ENCODE measurements around the gene HRH2. TPM values are rescaled to one million over a fixed set of nuclear protein-coding genes. Genes with fewer than 3 reads are reported as not detected.

HRH2 gene
- total and polyA plus RNA-seq, 2 experiments from 2014 or later, result not detected

DNA sequence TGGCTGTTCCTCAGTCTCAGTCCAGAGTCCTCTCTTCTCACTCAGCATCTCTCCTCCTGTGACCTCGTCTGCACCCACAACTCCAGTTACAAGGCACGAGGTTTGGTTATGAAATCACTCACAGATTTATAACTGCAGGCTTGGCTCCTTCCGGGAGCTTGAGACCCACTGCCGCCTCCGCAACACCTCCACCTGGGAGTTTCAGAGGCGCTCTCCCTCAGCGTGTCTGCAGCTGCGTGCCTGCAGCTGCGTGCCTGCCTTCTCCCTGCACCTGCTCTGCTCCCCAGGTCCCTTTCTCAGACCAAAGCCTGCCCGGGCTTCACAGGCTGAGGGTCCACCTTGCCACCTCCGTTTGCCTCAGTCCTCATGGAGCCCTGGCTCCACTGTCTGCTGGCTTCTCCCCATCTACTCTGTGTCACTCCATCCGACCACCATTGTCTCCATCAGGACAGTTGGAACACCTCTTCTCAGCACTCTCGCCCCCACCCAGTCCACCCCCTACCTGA is 51.5 kb downstream of the HRH2 start:
- DNase-seq, result no peak
- Histone ChIP-seq H3K27ac (no peak overlapping the region), H3K9me2 (ENCODE audit: insufficient read depth) (no peaks in the 10 kb centered on the region), H3F3A (ENCODE audit: insufficient read depth) (no peaks in the 10 kb centered on the region), H3K36me3 (ENCODE audit: low read depth) (no peaks in the 10 kb centered on the region), H3K79me2 (ENCODE audit: insufficient read depth) (no peaks in the 10 kb centered on the region), H3K27me3 (replicated peaks; ENCODE audit: insufficient read depth) (no peaks in the 10 kb centered on the region), H2AFZ (no peak overlapping the region), H3K4me3 (no peak overlapping the region), H3K4me1 (ENCODE audit: insufficient read depth) (no peaks in the 10 kb centered on the region), H3K9ac (no peak overlapping the region), H3K4me2 (ENCODE audit: unreplicated experiment) (no peak overlapping the region), H3K9me3 (ENCODE audit: low read depth) (no peaks in the 10 kb centered on the region), H4K20me1 (ENCODE audit: insufficient read depth) (no peaks in the 10 kb centered on the region)
- TF ChIP-seq EZH2 (IDR thresholded peaks at IDR 0.05; ENCODE audit: insufficient read depth, poor library complexity, severe bottlenecking), result no peak
- TF ChIP-seq EZH2phosphoT487 (IDR thresholded peaks at IDR 0.05; ENCODE audit: insufficient read depth, low read depth), result no peak
- in situ Hi-C loops (cut with MboI), result no loop called here
- 33 to 36% methylated on average over 12 to 13 of the region's 13 CpGs for WGBS, 2 experiments (ENCODE audit: low coverage in 1 of 2, low lambda C conversion rate in 2 of 2, missing lambda C conversion rate in 2 of 2)

DNA sequence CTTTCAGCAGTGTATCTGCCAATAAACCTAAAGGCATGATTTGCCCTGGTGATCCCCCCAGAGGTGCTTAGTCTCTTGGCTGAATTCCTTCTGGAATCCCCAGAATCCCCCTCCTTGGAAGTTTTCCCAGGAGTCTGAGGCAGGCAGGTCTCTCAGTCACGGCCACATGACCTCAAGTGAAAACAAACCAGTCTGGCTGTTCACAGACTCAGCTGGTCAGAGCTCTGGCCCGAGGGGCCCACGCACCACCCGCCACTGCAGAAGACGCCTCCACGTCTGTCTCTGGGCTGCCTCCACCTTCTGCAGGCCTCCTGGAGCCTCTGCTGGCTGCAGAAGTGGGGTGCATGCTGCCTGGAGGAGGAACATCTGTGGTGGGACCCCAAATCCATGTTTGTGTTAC is 52.5 kb downstream of the HRH2 start:
- H3K36me3 ChIP-seq (ENCODE audit: low read depth), result no peaks in the 10 kb centered on the region
- no peak for DNase-seq
- in situ Hi-C loops (cut with MboI), result no loop called here
- no peak overlapping the region for H3K4me3 ChIP-seq
- H4K20me1 ChIP-seq (ENCODE audit: insufficient read depth), result no peaks in the 10 kb centered on the region
- no peaks in the 10 kb centered on the region for H3K9me3 ChIP-seq (ENCODE audit: low read depth)
- H3K79me2 ChIP-seq (ENCODE audit: insufficient read depth), result no peaks in the 10 kb centered on the region
- WGBS, 2 experiments (ENCODE audit: low coverage in 1 of 2, low lambda C conversion rate in 2 of 2, missing lambda C conversion rate in 2 of 2), result 27 to 36% methylated on average over 6 of the region's 6 CpGs
- no peaks in the 10 kb centered on the region for H3K9me2 ChIP-seq (ENCODE audit: insufficient read depth)
- no peaks in the 10 kb centered on the region for H3F3A ChIP-seq (ENCODE audit: insufficient read depth)
- no peak overlapping the region for H2AFZ ChIP-seq
- no peaks in the 10 kb centered on the region for H3K27me3 ChIP-seq (replicated peaks; ENCODE audit: insufficient read depth)
- H3K27ac ChIP-seq, result no peak overlapping the region
- TF ChIP-seq EZH2phosphoT487 (IDR thresholded peaks at IDR 0.05; ENCODE audit: insufficient read depth, low read depth), result no peak
- no peak for TF ChIP-seq EZH2 (IDR thresholded peaks at IDR 0.05; ENCODE audit: insufficient read depth, poor library complexity, severe bottlenecking)
- H3K9ac ChIP-seq, result no peak overlapping the region
- no peaks in the 10 kb centered on the region for H3K4me1 ChIP-seq (ENCODE audit: insufficient read depth)
- no peak overlapping the region for H3K4me2 ChIP-seq (ENCODE audit: unreplicated experiment)

DNA sequence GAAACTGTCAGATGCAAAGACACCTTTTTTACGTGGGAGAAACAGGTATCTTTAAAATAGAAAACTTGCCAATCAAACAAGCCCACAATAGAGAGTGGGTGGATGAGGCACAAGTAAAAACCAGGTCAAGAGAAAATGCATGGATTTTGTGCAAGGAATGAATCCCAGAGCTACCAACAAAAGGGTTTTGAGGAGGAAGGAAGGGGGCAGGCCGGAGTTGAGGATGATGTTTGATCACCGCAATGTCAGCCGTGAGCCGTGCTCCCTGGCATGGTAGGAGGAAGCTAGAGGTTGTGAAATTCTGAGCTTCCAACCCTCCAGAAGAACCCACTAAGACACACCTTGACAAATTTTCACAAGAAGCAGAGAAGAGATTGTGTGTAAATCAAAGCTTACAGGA is 53.2 kb downstream of the HRH2 start:
- H3K36me3 ChIP-seq (ENCODE audit: low read depth), result no peaks in the 10 kb centered on the region
- no peaks in the 10 kb centered on the region for H3F3A ChIP-seq (ENCODE audit: insufficient read depth)
- no peaks in the 10 kb centered on the region for H3K27me3 ChIP-seq (replicated peaks; ENCODE audit: insufficient read depth)
- in situ Hi-C loops (cut with MboI), result no loop called here
- no peak for DNase-seq
- no peaks in the 10 kb centered on the region for H4K20me1 ChIP-seq (ENCODE audit: insufficient read depth)
- H3K27ac ChIP-seq, result no peak overlapping the region
- H3K9ac ChIP-seq, result no peak overlapping the region
- H3K79me2 ChIP-seq (ENCODE audit: insufficient read depth), result no peaks in the 10 kb centered on the region
- no peaks in the 10 kb centered on the region for H3K4me1 ChIP-seq (ENCODE audit: insufficient read depth)
- no peak overlapping the region for H2AFZ ChIP-seq
- no peaks in the 10 kb centered on the region for H3K9me3 ChIP-seq (ENCODE audit: low read depth)
- H3K4me3 ChIP-seq, result no peak overlapping the region
- WGBS, 2 experiments (ENCODE audit: low coverage in 1 of 2, low lambda C conversion rate in 2 of 2, missing lambda C conversion rate in 2 of 2), result 46 to 47% methylated on average over 5 of the region's 5 CpGs
- no peak overlapping the region for H3K4me2 ChIP-seq (ENCODE audit: unreplicated experiment)
- TF ChIP-seq EZH2 (IDR thresholded peaks at IDR 0.05; ENCODE audit: insufficient read depth, poor library complexity, severe bottlenecking) (no peak), EZH2phosphoT487 (IDR thresholded peaks at IDR 0.05; ENCODE audit: insufficient read depth, low read depth) (no peak)
- H3K9me2 ChIP-seq (ENCODE audit: insufficient read depth), result no peaks in the 10 kb centered on the region

DNA sequence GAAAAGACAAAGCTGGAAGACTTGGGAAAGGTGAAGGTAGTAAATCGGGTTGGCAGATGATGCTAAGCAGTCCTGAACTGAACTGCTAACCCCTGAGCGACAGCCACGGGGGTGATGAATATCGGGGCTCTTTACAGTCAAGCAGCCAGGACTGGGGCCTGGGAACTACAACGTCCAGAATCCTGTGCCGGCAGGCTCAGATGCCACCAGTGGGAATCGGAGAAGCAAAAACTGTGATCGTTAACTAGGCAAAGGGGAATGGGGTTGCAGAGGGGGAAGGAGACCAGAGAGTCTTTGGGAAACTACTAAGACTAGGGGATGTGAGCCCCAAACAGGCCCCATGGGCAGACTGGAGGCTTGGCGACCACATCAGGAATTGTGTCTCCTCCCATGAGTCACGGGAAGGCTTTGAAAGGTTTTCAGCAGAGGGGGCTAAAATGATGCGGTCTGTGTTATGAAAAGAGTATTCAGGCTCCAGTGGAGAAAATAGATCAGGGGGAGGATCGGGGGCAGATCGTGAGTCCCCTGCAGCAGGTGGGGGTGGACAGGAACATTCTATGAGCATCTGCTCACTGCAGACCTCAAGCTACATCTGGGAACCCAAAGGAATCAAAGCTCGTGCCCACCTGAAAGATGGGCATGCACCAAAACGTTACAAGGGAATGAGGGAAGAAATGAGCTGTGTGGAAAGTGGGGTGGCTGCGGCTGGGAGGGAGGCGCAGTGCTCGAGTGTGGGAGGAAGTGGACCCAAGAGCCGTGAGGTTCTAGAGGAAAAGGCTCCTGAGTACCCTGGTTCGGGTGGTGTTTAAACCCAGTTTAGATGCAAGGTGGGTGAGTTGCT is 53.8 kb downstream of the HRH2 start:
- no peaks in the 10 kb centered on the region for H3K4me1 ChIP-seq (ENCODE audit: insufficient read depth)
- WGBS, 2 experiments (ENCODE audit: low coverage in 1 of 2, low lambda C conversion rate in 2 of 2, missing lambda C conversion rate in 2 of 2), result 33 to 40% methylated on average over 20 of the region's 20 CpGs
- in situ Hi-C loops (cut with MboI), result no loop called here

More for the DNA sequence above, 53.8 kb downstream of the HRH2 start:
- H3K9ac ChIP-seq, result no peak overlapping the region
- no peaks in the 10 kb centered on the region for H3F3A ChIP-seq (ENCODE audit: insufficient read depth)
- H3K36me3 ChIP-seq (ENCODE audit: low read depth), result no peaks in the 10 kb centered on the region
- H3K27me3 ChIP-seq (replicated peaks; ENCODE audit: insufficient read depth), result no peaks in the 10 kb centered on the region
- no peak overlapping the region for H3K4me2 ChIP-seq (ENCODE audit: unreplicated experiment)
- no peaks in the 10 kb centered on the region for H3K9me3 ChIP-seq (ENCODE audit: low read depth)
- no peak for DNase-seq
- H3K9me2 ChIP-seq (ENCODE audit: insufficient read depth), result no peaks in the 10 kb centered on the region
- H2AFZ ChIP-seq, result no peak overlapping the region
- no peak for TF ChIP-seq EZH2 (IDR thresholded peaks at IDR 0.05; ENCODE audit: insufficient read depth, poor library complexity, severe bottlenecking)
- TF ChIP-seq EZH2phosphoT487 (IDR thresholded peaks at IDR 0.05; ENCODE audit: insufficient read depth, low read depth), result no peak
- no peak overlapping the region for H3K4me3 ChIP-seq
- H3K27ac ChIP-seq, result no peak overlapping the region
- no peaks in the 10 kb centered on the region for H4K20me1 ChIP-seq (ENCODE audit: insufficient read depth)
- H3K79me2 ChIP-seq (ENCODE audit: insufficient read depth), result no peaks in the 10 kb centered on the region
